SK-N-SH treated with all-trans-retinoic acid at 6 μM for 48 hours (cell line): ENCODE measurements around the gene HS3ST3B1.

Experiments used
- ARNTL ChIP-seq: fragments of 450-650 bp; formaldehyde crosslinking; IDR thresholded peaks from 2 replicates; pipeline ENCODE4 v1.5.0; 2020; ENCODE audit warnings: low read depth, mild to moderate bottlenecking, moderate library complexity, borderline replicate concordance
- ZFP3 ChIP-seq: fragments of 250-450 bp; sonication (Bioruptor Pico); IDR thresholded peaks from 2 replicates; pipeline ENCODE4 v1.5.0; 2020; ENCODE audit warnings: mild to moderate bottlenecking, moderate library complexity

GRCh38 chr17:14381606-14382005 lies 80.7 kb downstream of the HS3ST3B1 start:
- no peak for TF ChIP-seq ARNTL (CRISPR knock-in tag)
- no peak for TF ChIP-seq ZFP3 (CRISPR knock-in tag)
